GM21423 (cell line): ENCODE measurements around the gene RET.
"Not testable (repeated sequence)": the region's sequence is repeated elsewhere in the genome, so short reads cannot be mapped to it uniquely, and the experiment has no call there.

ENCODE experiments used
- ATAC-seq: cut with Tn5 transposase; IDR thresholded peaks from one replicate; pipeline ENCODE4 v1.9.1; 2021; ENCODE audit warnings: mild to moderate bottlenecking, moderate library complexity; ENCODE audit not compliant: unreplicated experiment

Gene RET

DNA sequence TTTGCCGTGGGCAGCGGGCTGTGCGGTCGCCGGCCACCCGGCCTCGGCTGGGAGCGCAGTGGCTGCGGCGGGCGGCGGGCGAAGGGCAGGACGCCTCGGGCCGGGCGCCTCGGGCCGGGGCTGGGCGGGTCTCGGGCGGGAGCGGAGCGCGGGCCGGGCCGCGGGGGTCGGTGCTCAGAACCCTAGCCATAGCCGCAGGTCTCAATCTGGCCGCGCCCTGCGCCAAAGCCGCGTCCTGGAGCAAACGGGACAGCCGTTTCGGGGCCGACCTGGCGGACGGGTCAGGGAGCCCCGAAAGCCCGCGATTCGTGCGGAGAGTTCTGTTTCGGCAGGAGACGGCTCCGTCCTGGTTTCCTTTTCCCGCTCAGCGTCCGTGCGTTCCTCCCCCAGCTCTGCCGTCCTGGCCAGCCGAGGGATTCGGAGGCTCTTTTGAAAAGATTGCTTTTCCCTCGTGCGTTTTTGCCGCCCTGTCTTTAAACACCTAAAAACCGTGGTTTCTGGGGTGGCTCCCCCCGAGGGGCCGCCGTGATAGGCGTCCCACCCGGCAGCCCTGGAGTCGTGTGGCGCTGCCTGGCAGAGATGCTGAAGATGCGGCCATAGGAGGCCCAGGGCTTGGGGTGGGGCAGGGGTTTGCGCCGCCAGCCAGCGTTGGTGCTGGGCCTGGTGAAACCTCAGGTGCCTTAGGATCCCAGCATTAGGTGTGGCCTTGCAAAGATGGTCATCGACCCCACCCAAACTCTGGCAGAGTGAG lies 727 bp downstream of the RET start:
- ATAC-seq: no peak

DNA sequence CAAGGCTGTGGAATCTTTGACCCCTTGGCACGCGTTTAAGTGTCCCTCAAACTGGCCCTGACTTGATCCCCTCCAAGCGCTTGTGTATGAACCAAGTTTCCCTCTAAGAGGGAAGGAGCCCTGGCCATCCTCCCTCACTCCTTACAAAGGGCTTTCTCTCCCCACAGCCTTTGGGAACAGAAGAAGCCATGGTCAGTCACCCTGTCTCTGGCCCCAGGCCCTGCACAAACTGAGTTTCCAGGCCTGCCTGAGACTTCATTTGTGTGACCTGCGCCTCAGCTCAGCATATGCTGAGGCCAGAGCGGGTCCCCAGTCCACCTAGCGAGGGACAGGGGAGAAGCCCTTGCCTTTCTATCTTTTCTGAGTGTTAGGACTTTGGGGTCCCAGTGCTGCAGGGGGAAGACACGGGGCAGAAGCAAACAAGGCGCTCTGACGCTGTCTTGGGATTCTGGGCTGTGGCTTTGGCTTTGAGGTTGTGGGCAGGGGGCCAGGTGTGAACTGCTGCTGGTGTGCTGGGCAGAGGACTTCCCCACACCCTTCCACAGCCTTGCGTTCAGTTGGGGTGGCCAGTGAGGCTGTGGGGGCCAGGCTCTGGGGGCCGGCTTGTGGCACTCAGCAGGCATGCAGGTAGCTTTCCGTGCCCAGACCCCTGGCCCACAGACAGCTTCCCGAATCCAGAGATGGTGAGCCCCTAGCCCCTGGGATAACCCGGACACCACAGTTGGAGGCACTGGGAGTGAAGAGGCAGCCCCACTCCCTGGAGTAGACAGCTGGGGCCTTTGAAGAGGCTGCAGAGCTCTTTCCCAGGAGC lies 1.5 kb downstream of the RET start:
- ATAC-seq: no peak

DNA sequence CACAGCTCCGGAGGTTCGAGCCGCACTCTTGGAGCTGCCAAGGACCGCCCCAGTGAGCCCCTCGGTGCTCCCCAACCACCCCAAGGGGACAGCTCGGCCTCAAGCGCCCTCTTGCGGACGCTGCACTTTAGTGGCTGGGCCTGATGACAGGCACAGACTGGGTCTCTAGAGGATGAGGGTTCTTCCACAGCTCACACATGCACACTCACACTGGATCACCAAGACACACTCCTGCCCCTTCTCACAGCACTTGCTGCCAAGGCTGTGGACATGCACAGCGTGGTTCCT lies 2.1 kb downstream of the RET start:
- no peak for ATAC-seq

DNA sequence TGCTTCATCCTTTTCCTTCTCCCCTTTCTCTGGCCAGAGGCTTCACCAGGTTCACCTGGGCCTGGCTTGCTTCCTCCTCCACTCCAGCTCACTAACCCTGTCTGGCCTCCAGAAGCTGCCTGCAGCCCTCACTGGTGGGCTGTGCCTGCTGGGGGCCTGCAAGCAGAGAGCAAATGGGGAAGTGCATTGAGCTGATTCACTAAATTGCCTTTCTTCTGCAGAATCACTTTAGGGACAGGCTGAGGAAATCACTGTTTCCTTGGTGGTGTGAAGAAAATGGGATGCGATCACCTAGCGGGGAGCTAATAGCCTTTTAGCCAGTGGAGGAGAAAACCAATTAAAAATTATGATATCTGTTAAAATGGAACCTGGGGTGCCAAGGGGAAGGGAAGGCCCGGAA lies 3.0 kb downstream of the RET start:
- no peak for ATAC-seq

DNA sequence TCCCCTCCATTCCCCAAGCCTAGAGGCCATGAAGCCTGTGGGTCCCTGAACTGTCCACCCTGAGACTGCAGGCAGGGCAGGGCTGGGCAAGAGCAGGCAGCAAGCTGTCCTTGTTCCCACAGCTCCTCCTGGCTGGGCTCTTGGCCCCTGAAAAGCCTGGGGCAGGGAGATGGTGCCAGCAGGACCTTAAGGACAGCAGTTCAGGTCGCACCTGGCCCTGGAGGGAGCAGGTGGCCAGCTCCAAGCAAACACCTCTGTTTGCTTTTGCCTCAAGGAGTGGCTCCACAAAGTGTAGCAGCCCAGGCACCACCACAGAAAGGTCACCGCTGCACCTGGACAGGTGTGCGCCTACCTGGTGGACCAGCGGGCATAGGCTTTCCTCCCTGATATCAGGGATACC lies 5.2 kb downstream of the RET start:
- no peak for ATAC-seq

DNA sequence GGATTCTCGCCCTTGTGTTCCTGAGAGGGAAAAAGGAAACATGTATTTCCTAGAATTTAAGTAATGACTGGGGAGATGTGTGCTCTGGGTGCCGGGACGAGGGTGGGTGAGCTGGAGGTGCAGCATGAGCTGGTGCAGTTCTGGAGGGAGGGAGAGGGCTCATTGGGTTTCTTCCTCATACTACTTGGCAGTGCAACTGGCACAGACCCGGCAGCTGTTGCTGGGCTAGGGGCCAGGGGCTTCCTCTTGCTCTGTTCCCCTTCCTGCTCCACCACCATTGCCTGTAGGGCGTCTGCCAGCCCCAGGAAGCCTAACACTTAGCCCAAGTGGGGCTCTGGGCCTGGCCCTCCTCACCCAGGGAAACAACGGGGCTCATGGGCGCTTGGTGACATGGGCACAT lies 5.9 kb downstream of the RET start:
- no peak for ATAC-seq

DNA sequence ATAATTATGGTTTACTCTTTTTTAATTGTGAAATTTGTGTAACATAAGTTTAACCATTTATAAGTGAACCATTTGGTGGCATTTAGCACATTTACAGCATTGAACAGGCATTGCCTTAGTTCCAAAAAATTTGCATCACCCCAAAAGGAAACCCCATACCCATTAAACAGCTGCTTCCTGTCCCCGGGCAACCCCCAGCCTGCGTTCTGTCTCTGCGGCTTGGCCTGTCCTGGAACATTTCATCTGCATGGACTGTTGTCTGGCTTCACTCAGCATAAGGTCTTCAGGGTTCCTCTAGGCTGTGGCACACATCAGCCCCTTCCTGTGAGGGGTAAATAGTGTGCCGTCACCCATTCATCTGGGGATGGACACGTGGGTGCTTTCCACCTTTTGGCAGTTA lies 6.9 kb downstream of the RET start:
- no peak for ATAC-seq

DNA sequence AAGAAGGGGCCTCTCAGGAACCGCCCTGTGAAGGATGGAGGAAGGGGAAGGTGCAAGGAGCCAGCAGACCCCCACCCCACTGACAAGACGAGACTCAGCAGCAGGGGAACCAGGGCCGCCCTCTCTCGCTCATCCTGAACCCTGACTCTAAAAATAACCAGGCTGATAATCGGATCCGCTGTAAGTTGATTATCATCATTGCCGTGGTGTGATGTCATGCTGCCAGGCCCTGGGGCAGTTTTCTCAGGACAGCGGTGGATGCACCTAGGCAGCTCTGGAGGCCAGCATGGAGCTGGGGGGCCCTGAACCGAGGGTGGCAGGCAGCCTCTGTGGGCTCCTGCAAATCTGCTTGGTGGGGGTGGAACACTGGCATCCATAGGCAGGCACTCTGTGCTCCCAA lies 7.9 kb downstream of the RET start:
- no peak for ATAC-seq

DNA sequence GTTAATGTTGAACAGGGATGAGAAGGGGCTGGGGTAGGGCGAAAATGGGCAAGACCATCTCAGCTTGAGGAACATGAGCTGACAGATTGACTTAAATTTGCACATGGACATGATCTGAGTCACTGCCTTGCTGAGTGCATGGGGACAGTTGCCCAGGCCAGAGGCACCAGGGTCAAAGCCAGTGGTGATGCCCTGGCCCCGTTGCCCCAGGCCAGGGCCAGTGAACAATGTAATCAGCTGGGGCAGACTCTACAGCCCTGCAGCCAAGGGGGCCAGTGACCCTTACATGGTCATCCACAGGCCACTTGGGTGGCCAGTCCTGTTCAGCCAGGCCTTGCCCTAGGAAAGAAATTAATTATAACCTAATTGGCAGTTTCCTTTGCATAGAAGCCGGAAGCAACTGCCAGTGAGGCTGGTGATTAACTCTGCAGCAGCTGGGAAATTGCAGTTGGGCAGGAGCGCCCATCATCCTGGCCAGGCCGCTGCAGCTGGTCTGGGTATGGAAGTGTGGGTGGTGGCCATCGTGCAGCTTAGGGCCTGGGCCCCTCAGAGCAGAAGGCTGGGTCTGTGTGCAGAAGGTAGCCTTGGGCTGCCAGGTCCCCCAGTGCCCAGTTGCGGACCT lies 9.6 kb downstream of the RET start:
- ATAC-seq: no peak

DNA sequence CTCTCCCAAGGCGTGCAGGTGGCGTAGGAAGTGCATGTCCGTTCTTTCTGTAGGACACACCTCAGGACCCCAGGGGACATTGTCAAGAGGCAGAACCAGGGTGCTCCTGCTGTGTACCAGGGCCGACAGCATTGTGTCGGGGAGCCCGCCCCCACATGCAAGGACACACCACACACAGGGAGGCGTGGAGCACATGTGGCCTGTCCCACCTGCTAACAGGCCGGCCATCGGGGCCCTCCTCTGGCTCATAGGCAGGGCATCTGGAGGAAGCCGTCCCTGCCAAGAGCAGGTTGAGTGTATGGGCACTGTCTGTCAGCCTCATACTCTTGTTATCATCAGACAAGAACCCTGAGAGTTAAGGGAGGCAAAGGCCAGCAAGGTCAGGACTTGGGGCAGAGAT lies 12.7 kb downstream of the RET start:
- ATAC-seq: no peak

DNA sequence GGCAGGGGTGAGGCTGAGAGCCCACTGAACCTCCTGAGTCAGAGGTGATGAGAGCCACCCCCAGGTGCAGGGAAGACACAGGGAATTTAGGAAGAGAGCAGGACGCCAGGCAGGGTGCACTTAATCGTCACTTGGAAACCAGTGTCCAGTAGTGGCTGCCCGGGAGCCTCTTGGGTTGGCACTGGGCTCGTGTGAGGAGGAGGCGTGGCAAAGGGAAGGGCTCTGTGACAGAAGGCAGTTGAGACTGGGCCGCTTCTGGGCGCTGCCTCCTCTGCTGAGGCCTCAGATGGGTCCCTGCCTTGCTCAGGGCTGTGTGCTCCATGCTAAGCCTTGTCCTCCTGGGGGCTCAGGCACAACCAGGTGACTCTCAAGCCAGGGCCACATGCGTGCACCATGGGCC lies 13.3 kb downstream of the RET start:
- no peak for ATAC-seq

DNA sequence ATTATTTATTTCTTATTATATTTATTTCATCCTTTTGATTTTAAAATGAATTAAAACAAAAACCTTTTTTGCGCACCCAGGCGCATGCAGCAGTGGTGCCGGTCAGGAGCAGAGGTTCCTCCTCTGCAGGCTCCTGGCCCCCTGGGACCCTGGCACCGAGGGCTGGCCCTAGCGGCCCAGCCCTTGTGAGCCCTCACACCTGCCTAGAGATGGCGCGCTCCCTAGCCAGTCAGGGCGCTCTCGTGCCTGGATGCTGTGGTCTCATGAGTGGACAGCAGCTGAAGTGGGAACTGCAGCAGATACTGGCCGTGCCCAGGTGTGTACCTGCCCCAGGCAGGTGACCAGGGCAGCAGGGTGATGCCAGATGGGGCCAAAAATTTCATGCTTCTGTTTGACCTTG lies 13.8 kb downstream of the RET start:
- no peak for ATAC-seq

DNA sequence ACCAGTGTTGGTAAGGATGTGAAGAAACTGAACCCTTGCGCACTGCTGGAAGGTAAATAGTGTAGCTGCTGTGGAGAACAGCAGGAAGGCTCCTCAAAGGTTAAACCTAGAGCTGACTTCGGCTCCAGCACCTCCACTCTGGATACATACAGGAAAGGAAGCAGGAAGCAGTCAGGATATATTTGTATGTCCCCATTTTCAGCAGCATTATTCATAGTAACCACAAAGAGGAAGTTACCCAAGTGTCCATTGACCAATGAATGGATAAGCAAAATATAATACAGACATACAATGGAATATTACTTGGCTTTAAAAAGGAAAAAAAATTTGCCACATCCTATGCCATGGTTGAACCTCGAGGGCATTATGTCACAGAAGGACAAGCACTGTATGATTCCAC lies 15.0 kb downstream of the RET start:
- no peak for ATAC-seq

DNA sequence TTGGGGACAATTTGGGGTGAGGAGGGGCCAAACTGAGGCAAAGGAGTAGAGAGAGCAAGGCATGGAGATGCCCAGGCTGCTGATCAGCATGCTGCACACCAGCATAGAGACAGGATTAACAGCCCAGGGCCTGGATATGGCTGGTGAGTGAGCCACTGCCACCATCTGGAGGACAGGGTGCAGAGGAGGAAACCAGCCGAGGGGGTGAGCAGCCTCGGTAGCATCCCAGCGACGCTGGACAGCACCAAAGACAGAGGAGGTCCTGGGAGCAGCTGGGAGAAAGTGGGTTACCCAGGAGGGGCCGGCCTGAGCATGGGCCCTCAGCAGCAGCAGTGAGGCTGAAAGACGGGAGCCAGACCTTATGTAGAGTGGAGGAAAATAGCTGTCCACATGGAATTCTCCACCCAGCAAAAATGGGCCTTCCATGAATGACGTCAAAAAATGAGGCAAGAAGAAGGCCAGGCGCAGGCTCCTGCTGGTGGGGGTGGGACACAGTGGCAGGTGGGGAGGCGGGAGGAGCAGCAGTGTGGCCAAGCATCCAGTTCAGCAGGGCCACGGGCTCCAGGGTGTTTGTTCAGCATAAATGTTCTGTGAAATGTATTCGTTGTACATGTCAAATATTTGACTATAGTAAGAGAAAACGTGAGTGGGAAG lies 16.7 kb downstream of the RET start:
- ATAC-seq: no peak

DNA sequence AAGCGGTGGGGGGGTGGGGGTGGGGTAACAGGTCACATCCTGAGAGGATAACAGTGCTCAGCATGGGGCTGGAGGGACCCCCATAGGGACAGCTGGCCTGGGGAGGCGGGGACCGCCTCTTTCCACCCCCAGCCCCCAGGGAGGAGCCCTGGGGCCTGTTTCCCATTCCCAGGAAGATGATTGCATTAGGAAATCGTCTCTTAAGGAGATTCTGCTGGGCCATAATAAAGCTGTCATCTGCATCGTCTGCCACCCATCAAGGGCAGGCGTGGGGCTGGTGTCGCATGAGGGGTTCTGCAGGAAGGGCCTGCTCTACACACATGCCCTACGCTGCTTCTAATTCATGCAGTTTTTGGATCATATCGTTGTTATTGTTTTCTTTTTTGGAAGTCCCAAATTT lies 17.2 kb downstream of the RET start:
- ATAC-seq: no peak

DNA sequence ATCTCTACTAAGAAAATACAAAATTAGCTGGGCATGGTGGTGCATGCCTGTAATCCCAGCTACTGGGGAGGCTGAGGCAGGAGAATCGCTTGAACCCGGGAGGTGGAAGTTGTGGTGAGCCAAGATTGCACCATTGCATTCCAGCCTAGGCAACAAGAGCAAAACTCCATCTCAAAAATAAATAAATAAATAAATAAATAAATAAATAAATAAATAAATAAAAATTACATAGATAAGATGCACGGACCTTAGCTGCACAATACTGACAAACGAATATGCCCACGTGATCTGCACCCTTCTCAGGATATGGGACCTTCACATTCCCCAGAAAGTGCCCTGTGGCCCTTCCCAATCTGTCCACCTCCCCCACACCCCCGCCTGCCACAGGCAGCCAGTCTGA lies 22.5 kb downstream of the RET start:
- ATAC-seq: not testable (repeated sequence)

DNA sequence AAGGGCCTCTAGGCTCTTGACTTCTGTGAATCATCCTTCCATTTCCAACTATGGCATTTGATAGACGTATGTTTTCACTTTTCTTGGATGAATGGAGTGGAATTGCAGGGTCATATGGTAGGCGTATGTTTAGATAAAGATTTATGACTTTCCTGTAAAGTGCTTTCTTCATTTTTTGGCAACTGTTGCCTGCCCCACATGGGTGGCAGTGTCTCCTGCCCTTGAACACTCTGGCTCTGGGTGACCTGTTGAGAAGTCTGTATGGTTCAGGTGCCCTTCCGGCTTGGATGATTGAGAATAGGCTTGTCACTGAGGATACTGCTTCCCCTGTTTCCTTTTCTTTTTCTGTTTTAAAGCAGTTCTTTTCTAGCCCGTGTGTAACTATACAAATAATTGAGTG lies 23.1 kb downstream of the RET start:
- ATAC-seq: no peak

DNA sequence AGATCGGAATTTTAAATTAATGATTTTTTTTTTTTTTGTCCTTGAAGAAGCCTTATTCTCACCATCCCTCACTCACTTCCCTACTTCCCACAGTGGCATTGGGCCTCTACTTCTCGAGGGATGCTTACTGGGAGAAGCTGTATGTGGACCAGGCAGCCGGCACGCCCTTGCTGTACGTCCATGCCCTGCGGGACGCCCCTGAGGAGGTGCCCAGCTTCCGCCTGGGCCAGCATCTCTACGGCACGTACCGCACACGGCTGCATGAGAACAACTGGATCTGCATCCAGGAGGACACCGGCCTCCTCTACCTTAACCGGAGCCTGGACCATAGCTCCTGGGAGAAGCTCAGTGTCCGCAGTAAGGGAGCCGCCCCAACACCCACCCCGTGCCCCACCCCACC lies 23.5 kb downstream of the RET start:
- no peak for ATAC-seq

DNA sequence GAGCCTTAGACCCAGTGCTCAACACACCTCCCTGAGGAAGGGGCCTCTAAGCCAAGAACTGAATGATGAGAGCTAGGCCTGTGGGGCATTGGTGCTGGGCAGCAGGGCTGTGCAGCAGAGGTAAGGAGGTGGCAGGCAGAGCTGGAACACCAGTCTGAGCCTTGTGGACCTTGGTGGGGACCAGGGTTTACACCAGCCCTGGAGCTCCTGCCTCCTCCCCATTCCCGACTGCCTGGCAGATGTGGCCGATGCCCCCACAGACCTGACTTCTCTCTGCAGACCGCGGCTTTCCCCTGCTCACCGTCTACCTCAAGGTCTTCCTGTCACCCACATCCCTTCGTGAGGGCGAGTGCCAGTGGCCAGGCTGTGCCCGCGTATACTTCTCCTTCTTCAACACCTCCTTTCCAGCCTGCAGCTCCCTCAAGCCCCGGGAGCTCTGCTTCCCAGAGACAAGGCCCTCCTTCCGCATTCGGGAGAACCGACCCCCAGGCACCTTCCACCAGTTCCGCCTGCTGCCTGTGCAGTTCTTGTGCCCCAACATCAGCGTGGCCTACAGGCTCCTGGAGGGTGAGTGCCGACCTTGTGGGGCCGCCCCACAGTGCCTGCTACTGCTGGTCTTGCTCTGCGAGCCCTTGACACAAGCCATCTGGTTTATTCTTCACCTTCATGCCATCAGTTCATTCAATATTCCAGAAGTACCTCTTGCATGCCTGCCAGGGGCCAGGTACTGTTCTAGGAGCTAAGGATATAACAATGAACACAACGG lies 25.4 kb downstream of the RET start:
- ATAC-seq: no peak

DNA sequence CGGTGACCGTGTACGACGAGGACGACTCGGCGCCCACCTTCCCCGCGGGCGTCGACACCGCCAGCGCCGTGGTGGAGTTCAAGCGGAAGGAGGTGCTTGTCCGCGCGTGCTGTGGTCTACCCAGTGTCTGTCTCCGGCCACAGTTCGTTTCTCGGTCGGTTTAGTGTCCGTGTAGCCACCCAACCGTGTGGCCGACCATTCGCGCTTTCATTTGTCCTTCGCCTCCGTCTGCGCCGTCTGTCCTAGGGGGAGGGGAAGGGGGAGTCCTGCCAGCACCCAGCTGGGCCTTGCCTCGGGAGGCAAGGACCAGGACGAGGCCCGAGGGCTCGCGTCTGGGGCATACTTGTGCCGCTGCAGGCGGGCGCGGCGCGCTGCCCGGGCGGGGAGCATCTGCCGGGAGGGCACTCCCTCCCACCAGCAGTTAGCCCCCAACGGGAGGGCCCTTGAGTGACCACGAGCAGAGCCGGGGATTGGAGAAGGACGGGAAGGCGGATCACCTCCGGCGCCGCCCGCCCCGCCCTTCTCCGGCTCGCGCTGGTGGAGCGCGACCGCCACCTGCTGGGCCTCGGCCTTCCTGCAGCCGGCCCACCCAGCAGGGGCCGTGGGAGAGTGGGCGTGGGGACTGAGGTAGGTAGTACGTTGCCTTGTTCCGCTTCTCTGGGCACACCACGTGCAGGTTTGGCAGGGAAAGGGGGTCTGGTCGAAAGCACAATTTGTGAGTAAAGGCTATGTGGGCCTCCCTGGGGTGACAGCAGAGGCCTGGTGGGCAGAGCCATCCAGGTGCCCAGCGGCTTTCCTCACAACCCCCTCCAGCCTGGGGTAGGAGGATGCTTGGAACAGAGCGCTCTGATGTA lies 28.5 kb downstream of the RET start:
- ATAC-seq: peak; percentile 80
